Activated CD4-positive, CD25-positive, alpha-beta regulatory T cell treated with anti-CD3 and anti-CD28 coated beads, Interleukin-2, amount 50 U/mL, for 72 hours (primary cell): ENCODE data around the gene DRICH1.
"Not testable (repeated sequence)": the region's sequence is repeated elsewhere in the genome, so short reads cannot be mapped to it uniquely, and the experiment has no call there.

Experiments
- DNase-seq: peaks from one replicate; pipeline ENCODE4 v3.0.0; 2021

DRICH1 gene

GRCh38 chr22:23646526-23646925 lies 14.4 kb upstream of the DRICH1 start:
- not testable (repeated sequence) for DNase-seq

- DNase-seq: not testable (repeated sequence)
Observed at GRCh38 chr22:23640206-23640605, 8.1 kb upstream of the DRICH1 start.

- no peak for DNase-seq
Observed at GRCh38 chr22:23639661-23640060, 7.5 kb upstream of the DRICH1 start.

- DNase-seq: no peak
Observed at GRCh38 chr22:23638611-23639010, 6.5 kb upstream of the DRICH1 start.

GRCh38 chr22:23635291-23635690 lies 3.2 kb upstream of the DRICH1 start:
- not testable (repeated sequence) for DNase-seq

- not testable (repeated sequence) for DNase-seq
Observed at GRCh38 chr22:23628056-23628743, 3.9 kb downstream of the DRICH1 start.

- peak; percentile 47 for DNase-seq
Observed at GRCh38 chr22:23627401-23628055, 4.6 kb downstream of the DRICH1 start.

GRCh38 chr22:23626286-23626975 lies 5.7 kb downstream of the DRICH1 start:
- no peak for DNase-seq

- DNase-seq: no peak
Observed at GRCh38 chr22:23622634-23623033, 9.5 kb downstream of the DRICH1 start.

- not testable (repeated sequence) for DNase-seq
Observed at GRCh38 chr22:23621916-23622315, 10.2 kb downstream of the DRICH1 start.

- DNase-seq: no peak
Observed at GRCh38 chr22:23621082-23621780, 10.9 kb downstream of the DRICH1 start.

GRCh38 chr22:23613193-23613972 lies 18.7 kb downstream of the DRICH1 start:
- no peak for DNase-seq

GRCh38 chr22:23609983-23610781 lies 21.9 kb downstream of the DRICH1 start:
- no peak for DNase-seq

GRCh38 chr22:23608583-23608982 lies 23.5 kb downstream of the DRICH1 start:
- no peak for DNase-seq

GRCh38 chr22:23606204-23607131 lies 25.7 kb downstream of the DRICH1 start:
- no peak for DNase-seq

GRCh38 chr22:23604939-23605712 lies 27.0 kb downstream of the DRICH1 start:
- no peak for DNase-seq

GRCh38 chr22:23603266-23603665 lies 28.9 kb downstream of the DRICH1 start:
- no peak for DNase-seq

- peak; percentile 12 for DNase-seq
Observed at GRCh38 chr22:23598805-23599518, 33.2 kb downstream of the DRICH1 start.
